ENCODE results near the gene MED27. TPM values are rescaled to one million over a fixed set of nuclear protein-coding genes. Genes with fewer than 3 reads are reported as not detected.

The MED27 gene
- total RNA-seq, 1 donor from 2014 or later: 34.5 TPM

DNA sequence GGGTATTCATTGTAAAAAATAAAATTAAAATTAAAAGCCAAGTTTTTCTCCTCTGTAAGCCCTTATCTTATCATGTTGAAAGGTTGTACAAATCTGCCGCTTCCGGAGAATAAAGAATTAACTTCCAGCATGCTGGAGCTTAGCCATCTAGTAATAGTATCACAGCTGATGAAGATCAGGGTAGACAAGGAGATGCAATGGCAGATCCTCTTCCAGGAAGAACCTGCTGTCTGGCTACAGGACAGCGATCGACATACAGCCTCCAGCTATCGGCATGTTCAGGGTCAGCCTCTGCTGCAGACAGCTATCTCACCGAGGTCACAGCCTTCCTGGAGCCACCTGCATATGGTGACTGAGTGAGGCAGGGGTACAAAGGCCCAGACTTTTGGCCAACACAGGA lies 82.6 kb downstream of the MED27 start:
- TF ChIP-seq CTCF (IDR thresholded peaks at IDR 0.05; ENCODE audit: insufficient read depth, low read length, poor library complexity, severe bottlenecking): no peak
- Histone ChIP-seq H3K27me3 (ENCODE audit: control insufficient read depth, insufficient read depth, low read length) (no peaks in the 10 kb centered on the region), H3K4me3 (ENCODE audit: low read depth, low read length) (no peak overlapping the region), H3K36me3 (ENCODE audit: control insufficient read depth, insufficient read depth, low read length) (no peaks in the 10 kb centered on the region)
- no peak for DNase-seq (ENCODE audit: low read depth)

GRCh38 chr9:131995382-131995781 lies 84.3 kb downstream of the MED27 start:
- Histone ChIP-seq H3K36me3 (ENCODE audit: control insufficient read depth, insufficient read depth, low read length) (no peaks in the 10 kb centered on the region), H3K4me3 (ENCODE audit: low read depth, low read length) (no peak overlapping the region), H3K27me3 (ENCODE audit: control insufficient read depth, insufficient read depth, low read length) (no peaks in the 10 kb centered on the region)
- TF ChIP-seq CTCF (IDR thresholded peaks at IDR 0.05; ENCODE audit: insufficient read depth, low read length, poor library complexity, severe bottlenecking): no peak
- no peak for DNase-seq (ENCODE audit: low read depth)

DNA sequence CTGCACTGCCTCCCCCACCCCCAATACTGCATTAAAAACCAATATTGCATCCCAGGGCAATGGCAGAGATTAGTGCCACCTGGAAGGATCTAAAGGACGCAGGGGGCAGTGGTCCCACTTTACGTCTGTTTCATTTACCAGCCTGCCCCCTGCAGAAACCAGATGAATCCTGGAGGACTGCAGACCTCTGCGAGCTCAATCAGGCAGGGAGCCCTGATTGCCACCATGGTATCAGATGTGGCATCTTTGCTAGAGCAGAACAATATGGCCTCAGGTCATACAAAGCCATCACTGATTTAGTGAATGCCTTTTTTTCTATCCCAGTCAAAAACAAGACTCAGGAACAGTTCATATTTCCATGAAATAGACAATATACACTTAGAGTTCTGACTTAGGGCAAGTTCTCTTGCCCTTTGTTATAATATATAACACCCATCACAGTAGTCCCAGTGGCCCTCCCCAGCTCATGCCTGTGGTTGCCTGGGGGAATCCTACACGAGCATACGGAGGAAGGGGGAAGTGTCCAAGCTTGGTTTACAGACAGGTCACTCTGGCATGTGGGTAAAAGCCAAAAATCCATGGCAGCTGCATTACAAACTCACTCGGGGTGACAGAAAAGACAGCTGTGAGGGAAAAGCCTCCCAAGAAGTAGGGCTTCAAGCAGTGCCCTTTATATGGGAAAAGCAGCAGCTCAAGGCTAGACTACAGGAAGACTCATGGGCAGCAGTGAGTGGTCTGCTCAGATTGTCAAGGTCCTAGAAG lies 85.1 kb downstream of the MED27 start:
- Histone ChIP-seq H3K27me3 (ENCODE audit: control insufficient read depth, insufficient read depth, low read length) (no peaks in the 10 kb centered on the region), H3K36me3 (ENCODE audit: control insufficient read depth, insufficient read depth, low read length) (no peaks in the 10 kb centered on the region), H3K4me3 (ENCODE audit: low read depth, low read length) (no peak overlapping the region)
- no peak for TF ChIP-seq CTCF (IDR thresholded peaks at IDR 0.05; ENCODE audit: insufficient read depth, low read length, poor library complexity, severe bottlenecking)
- no peak for DNase-seq (ENCODE audit: low read depth)

DNA sequence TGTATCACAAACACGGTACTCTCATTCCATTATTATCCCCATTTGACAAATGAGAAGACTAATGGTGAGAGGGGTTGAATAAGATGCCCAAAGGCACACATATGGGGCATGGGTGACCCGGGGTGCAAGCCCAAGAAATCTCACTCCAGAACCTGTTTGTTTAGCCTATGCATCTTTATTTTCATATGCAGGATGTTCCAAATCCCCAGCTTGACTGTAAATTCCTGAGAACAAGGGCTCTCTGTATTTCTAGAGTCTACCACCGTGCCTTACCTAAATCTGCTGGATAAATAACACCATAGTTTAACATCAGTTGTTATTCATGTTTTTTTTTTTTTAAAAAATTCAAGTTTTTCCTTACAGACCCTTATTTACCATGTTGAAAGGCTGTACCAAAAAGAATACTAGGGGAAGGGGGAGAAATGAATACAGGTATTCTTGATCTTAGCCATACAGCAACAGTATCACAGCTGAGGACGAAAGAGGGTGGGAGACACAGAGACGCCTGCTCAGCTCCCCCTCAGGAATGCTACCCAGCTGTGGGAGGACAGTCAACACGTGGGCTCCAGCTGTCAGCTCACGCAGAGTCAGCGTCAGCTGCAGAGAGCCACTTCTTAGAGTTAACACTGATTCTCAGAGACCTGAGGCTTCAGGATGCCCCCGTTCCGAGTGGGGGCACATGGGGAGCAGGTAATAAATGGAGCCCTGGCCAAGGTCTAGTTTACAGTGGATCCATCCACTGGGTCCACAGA lies 86.6 kb downstream of the MED27 start:
- Histone ChIP-seq H3K4me3 (ENCODE audit: low read depth, low read length) (no peak overlapping the region), H3K27me3 (ENCODE audit: control insufficient read depth, insufficient read depth, low read length) (no peaks in the 10 kb centered on the region), H3K36me3 (ENCODE audit: control insufficient read depth, insufficient read depth, low read length) (no peaks in the 10 kb centered on the region)
- no peak for DNase-seq (ENCODE audit: low read depth)
- TF ChIP-seq CTCF (IDR thresholded peaks at IDR 0.05; ENCODE audit: insufficient read depth, low read length, poor library complexity, severe bottlenecking): no peak

DNA sequence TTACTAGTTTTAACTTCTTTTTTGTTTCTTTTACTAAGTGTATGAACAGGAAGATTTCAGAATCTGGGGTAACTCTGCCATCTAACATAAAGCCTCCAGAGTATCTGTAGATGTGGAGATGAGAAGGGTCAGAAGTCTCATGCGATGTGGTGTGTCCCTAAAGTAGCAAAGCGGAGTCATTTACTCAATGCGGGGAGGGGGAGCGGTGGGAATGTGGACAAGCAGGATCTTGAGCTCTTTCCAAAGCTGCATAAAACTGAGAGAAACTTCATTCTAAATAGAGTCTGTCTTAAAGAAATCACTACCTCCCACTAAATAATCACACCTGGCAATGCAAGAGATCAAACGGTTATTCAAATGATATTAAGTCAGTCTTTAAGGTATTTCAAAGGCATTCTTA lies 92.4 kb downstream of the MED27 start:
- H3K4me3 ChIP-seq (ENCODE audit: low read depth, low read length): no peak overlapping the region
- no peaks in the 10 kb centered on the region for H3K36me3 ChIP-seq (ENCODE audit: control insufficient read depth, insufficient read depth, low read length)
- TF ChIP-seq CTCF (IDR thresholded peaks at IDR 0.05; ENCODE audit: insufficient read depth, low read length, poor library complexity, severe bottlenecking): no peak
- DNase-seq (ENCODE audit: low read depth): no peak
- H3K27me3 ChIP-seq (ENCODE audit: control insufficient read depth, insufficient read depth, low read length): no peaks in the 10 kb centered on the region

Measured in kidney epithelial cell (primary cell).